Sigmoid colon (tissue), 4 donors: Measurements from ENCODE around the gene CD80.

Experiments used
- POLR2A ChIP-seq, 2 donors: fragments of 450-650 bp; IDR thresholded peaks; one replicate each; pipeline ENCODE4 v1.6.1; 2016; ENCODE audit warnings: antibody characterized with exemption in 2 of 2, mild to moderate bottlenecking in 2 of 2, moderate library complexity in 2 of 2
- POLR2AphosphoS5 ChIP-seq, 4 donors: sonication (generic); formaldehyde crosslinking; IDR thresholded peaks; one replicate each; pipeline ENCODE4 v1.6.1; 2017; ENCODE audit warnings: antibody characterized with exemption in 4 of 4
- TF ChIP-seq, protein P1 (sequence below), 4 experiments: fragments of 450-650 bp in 3 of 4; fragments of 200-600 bp in 1 of 4; IDR thresholded peaks; one replicate each; pipeline ENCODE4 v1.5.1; 2016 to 2019; ENCODE audit warnings: antibody characterized with exemption in 4 of 4, mild to moderate bottlenecking in 3 of 4, moderate library complexity in 2 of 4

GRCh38 chr3:119492810-119493209 lies 66.6 kb downstream of the CD80 start:
- TF ChIP-seq, protein P1, sequence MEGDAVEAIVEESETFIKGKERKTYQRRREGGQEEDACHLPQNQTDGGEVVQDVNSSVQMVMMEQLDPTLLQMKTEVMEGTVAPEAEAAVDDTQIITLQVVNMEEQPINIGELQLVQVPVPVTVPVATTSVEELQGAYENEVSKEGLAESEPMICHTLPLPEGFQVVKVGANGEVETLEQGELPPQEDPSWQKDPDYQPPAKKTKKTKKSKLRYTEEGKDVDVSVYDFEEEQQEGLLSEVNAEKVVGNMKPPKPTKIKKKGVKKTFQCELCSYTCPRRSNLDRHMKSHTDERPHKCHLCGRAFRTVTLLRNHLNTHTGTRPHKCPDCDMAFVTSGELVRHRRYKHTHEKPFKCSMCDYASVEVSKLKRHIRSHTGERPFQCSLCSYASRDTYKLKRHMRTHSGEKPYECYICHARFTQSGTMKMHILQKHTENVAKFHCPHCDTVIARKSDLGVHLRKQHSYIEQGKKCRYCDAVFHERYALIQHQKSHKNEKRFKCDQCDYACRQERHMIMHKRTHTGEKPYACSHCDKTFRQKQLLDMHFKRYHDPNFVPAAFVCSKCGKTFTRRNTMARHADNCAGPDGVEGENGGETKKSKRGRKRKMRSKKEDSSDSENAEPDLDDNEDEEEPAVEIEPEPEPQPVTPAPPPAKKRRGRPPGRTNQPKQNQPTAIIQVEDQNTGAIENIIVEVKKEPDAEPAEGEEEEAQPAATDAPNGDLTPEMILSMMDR (IDR thresholded peaks at IDR 0.05) = no peak
- no peak for TF ChIP-seq POLR2A (IDR thresholded peaks at IDR 0.05)
- no peak for TF ChIP-seq POLR2AphosphoS5 (IDR thresholded peaks at IDR 0.05)
